H1 (cell line): Measurements from ENCODE around the gene TMCC3.

ENCODE experiments used
- CHD2 ChIP-seq: IDR thresholded peaks from 2 replicates; pipeline ENCODE4 v1.6.1; 2012; ENCODE audit warnings: low read length, improper control_type of control experiment
- POLR2A ChIP-seq, 2 experiments: IDR thresholded peaks; 1 replicate in 1 of 2; 2 replicates in 1 of 2; pipeline ENCODE4 v1.6.1; 2011; ENCODE audit warnings: low read depth in 2 of 2, low read length in 2 of 2, mild to moderate bottlenecking in 2 of 2; ENCODE audit errors: control extremely low read depth in 1 of 2
- POLR2AphosphoS5 ChIP-seq: IDR thresholded peaks from 2 replicates; pipeline ENCODE4 v1.6.1; 2011; ENCODE audit warnings: low read depth, low read length
- RAD21 ChIP-seq, 2 experiments: IDR thresholded peaks in 1 of 2; conservative IDR thresholded peaks in 1 of 2; 2 replicates each; pipeline ENCODE4 v1.6.1; 2011; ENCODE audit warnings: low read depth in 2 of 2, low read length in 2 of 2, improper control_type of control experiment in 1 of 2, inconsistent platforms in 1 of 2, mild to moderate bottlenecking in 1 of 2, moderate library complexity in 1 of 2
- SP4 ChIP-seq: IDR thresholded peaks from 2 replicates; pipeline ENCODE4 v1.6.1; 2012; ENCODE audit warnings: low read length, inconsistent platforms
- TAF1 ChIP-seq: IDR thresholded peaks from 2 replicates; pipeline ENCODE4 v1.6.1; 2011; ENCODE audit warnings: mild to moderate bottlenecking, low read depth, low read length
- TF ChIP-seq, protein P1 (sequence below), 3 experiments: IDR thresholded peaks; 1 replicate in 2 of 3; 2 replicates in 1 of 3; pipeline versions ENCODE4 v1.5.1 to v1.6.1; 2011; ENCODE audit warnings: low read length in 3 of 3, mild to moderate bottlenecking in 3 of 3, inconsistent platforms in 2 of 3, low read depth in 1 of 3, moderate library complexity in 1 of 3; ENCODE audit not compliant: insufficient read depth in 1 of 3; ENCODE audit errors: control extremely low read depth in 1 of 3

DNA sequence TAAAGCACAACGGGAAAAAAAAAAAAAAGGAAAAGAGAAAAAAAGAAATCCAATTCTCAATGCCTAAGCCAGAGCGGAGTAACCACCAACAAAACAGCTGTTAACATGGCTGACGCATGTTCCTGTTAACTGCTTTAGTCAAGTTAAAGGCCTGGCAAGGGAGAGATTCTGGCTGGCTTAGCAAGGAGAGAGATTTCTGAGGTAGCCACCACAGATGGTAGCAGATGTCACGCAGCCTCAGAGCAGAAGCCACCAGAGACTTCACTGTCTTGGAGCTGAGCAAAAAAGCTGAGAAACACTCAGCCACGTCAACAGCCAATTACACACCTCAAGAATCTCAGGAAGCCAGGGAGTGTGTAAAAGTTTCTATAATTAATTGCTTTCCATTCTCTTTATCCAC, 87.1 kb downstream of the TMCC3 start:
- TF ChIP-seq POLR2AphosphoS5 (no peak), POLR2A (IDR thresholded peaks at IDR 0.05; ENCODE audit: control extremely low read depth in 1 of 2, low read depth in 2 of 2, low read length in 2 of 2) (no peak), CHD2 (no peak), RAD21 (IDR thresholded peaks at IDR 0.05 in 1 of 2, conservative IDR thresholded peaks at IDR 0.05 in 1 of 2; ENCODE audit: low read depth in 2 of 2, low read length in 2 of 2) (no peak), SP4 (no peak), TAF1 (no peak)
- TF ChIP-seq, protein P1, sequence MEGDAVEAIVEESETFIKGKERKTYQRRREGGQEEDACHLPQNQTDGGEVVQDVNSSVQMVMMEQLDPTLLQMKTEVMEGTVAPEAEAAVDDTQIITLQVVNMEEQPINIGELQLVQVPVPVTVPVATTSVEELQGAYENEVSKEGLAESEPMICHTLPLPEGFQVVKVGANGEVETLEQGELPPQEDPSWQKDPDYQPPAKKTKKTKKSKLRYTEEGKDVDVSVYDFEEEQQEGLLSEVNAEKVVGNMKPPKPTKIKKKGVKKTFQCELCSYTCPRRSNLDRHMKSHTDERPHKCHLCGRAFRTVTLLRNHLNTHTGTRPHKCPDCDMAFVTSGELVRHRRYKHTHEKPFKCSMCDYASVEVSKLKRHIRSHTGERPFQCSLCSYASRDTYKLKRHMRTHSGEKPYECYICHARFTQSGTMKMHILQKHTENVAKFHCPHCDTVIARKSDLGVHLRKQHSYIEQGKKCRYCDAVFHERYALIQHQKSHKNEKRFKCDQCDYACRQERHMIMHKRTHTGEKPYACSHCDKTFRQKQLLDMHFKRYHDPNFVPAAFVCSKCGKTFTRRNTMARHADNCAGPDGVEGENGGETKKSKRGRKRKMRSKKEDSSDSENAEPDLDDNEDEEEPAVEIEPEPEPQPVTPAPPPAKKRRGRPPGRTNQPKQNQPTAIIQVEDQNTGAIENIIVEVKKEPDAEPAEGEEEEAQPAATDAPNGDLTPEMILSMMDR (IDR thresholded peaks at IDR 0.05; ENCODE audit: control extremely low read depth in 1 of 3, insufficient read depth in 1 of 3, low read depth in 1 of 3, low read length in 3 of 3) = no peak
